Small intestine (tissue), 7 donors: ENCODE data around the gene NMNAT1. TPM values are rescaled to one million over a fixed set of nuclear protein-coding genes. Genes with fewer than 3 reads are reported as not detected.
"Not testable (repeated sequence)": the region's sequence is repeated elsewhere in the genome, so short reads cannot be mapped to it uniquely, and the experiment has no call there.

ENCODE experiments used
- DNase-seq, 2 donors: peaks; one replicate each; pipeline versions ENCODE4 v3.0.0 to v3.0.0-alpha.2; 2013
- FAIRE-seq: peaks from 2 replicates; lab custom pipeline; 2012; peaks lifted over from hg19 to GRCh38; lab: Jason Lieb, UNC
- H3K27ac ChIP-seq, 3 donors: one replicate each; pipeline ENCODE4 v1.5.1; 2013; ENCODE audit warnings: low read length in 2 of 3, mild to moderate bottlenecking in 2 of 3, control low read depth in 1 of 3, inconsistent platforms in 1 of 3, low read depth in 1 of 3, moderate library complexity in 1 of 3
- H3K27me3 ChIP-seq, 3 donors: one replicate each; pipeline ENCODE4 v1.6.1; 2013; ENCODE audit warnings: low read length in 3 of 3, inconsistent platforms in 1 of 3; ENCODE audit not compliant: control insufficient read depth in 3 of 3, insufficient read depth in 3 of 3
- H3K36me3 ChIP-seq, 3 donors: one replicate each; pipeline ENCODE4 v1.6.1; 2013; ENCODE audit warnings: low read length in 3 of 3, inconsistent platforms in 1 of 3, low read depth in 1 of 3, mild to moderate bottlenecking in 1 of 3, moderate library complexity in 1 of 3; ENCODE audit not compliant: control insufficient read depth in 3 of 3, insufficient read depth in 2 of 3
- H3K4me1 ChIP-seq, 3 donors: one replicate each; pipeline ENCODE4 v1.6.1; 2013; ENCODE audit warnings: low read length in 2 of 3, inconsistent platforms in 1 of 3, low read depth in 1 of 3, mild to moderate bottlenecking in 1 of 3, moderate library complexity in 1 of 3; ENCODE audit not compliant: control insufficient read depth in 3 of 3, insufficient read depth in 2 of 3
- H3K4me3 ChIP-seq, 3 donors: one replicate each; pipeline ENCODE4 v1.5.1; 2013; ENCODE audit warnings: low read length in 3 of 3, control low read depth in 1 of 3, inconsistent platforms in 1 of 3, low read depth in 1 of 3, mild to moderate bottlenecking in 1 of 3, moderate library complexity in 1 of 3
- H3K9me3 ChIP-seq, 2 donors: one replicate each; pipeline ENCODE4 v1.6.1; 2013; ENCODE audit warnings: low read depth in 1 of 2, low read length in 1 of 2; ENCODE audit not compliant: control insufficient read depth in 2 of 2, insufficient read depth in 1 of 2
- WGBS, 3 donors: extraction: QIAGEN DNeasy Blood & Tissue Kit; methylation state at CpG; one replicate each; pipeline ENCODE4 v1.1.7; 2013; 5-methylcytosine and 5-hydroxymethylcytosine counted together
- polyA plus RNA-seq, 4 donors: library from polyadenylated mRNA; stranded (reverse) in 3 of 4; unstranded in 1 of 4; fragments of 200-250 nt in 3 of 4; fragments of 120-200 nt in 1 of 4; gene quantifications; one replicate each; pipeline versions ENCODE4 v1.2.1 to v1.2.3, GENCODE V29; 2013
- donor health status: healthy with polysubstance abuse.
- donor health status: control.
- donor health status: control.
- donor health status: Bipolar disorder and iron deficiency.
- donor health status: healthy.

The NMNAT1 gene
- polyA plus RNA-seq, 4 donors, result 6.5 to 17.5 (median 12.4) TPM

DNA sequence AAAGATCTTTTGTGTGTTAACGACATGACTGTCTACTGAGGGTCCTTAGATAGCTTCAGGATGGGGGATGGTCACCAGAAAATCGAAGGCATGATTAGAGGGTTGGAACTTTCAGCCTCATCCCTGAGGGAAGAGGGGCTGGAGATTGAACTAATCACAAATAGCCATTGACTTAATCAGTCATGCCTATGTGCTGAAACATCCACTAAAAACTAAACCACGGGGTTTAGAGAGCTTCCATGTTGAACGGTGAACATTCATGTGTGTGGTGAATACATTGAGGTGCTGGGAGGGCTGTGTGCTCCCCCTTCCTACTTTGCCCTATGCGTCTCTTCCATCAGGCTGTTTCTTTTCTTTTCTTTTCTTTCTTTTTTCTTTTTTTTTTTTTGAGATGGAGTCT lies 70.7 kb downstream of the NMNAT1 start:
- FAIRE-seq, result no peak

DNA sequence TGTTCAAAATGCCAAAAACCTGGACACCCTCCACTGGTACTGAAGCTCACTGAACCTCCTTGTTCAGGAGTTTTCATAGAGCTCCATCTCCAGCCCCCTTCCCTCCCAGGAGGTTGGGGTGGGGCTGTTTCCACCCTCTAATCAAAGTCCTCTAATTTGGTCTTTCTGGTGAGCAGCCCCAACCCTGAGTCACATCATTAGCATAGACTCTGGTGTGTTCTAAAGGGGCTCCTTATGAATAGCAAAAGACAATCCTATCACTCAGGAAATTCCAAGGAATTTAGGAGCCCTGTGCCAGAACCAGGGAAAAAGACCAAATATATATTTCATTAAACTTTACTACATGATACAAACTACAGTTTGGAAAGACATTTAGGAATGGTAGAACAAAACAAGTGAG lies 76.3 kb downstream of the NMNAT1 start:
- no peak overlapping the region for H3K4me3 ChIP-seq
- no peaks in the 10 kb centered on the region for H3K9me3 ChIP-seq
- no peaks in the 10 kb centered on the region for H3K4me1 ChIP-seq
- no peak overlapping the region for H3K27ac ChIP-seq
- DNase-seq, result no peak
- no peaks in the 10 kb centered on the region for H3K27me3 ChIP-seq
- no peak for FAIRE-seq
- no peaks in the 10 kb centered on the region for H3K36me3 ChIP-seq

More for the DNA sequence above, 70.7 kb downstream of the NMNAT1 start:
- DNase-seq, result no peak
- Histone ChIP-seq H3K36me3 (no peaks in the 10 kb centered on the region), H3K4me1 (no peaks in the 10 kb centered on the region), H3K9me3 (no peaks in the 10 kb centered on the region), H3K4me3 (no peak overlapping the region), H3K27ac (no peak overlapping the region), H3K27me3 (no peaks in the 10 kb centered on the region)
- WGBS, 3 donors, result 80 to 90% (median 89%) methylated on average over 5 of the region's 5 CpGs

DNA sequence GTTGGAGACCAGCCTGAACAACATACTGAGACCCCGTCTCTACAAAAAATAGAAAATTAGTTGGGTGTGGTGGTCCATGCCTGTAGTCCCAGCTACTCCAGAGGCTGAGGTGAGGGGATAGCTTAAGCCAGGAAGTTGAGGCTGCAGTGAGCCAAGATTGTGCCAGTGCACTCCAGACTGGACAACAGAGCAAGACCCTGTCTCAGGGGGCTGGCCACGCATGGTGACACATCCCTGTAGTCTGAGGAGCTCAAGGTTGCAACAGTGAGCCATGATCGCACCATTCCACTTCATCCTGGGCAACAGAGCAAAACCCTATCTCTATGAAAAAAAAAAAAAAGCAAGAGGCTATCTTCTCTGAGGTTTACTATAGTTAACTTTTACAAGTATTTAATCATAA lies 76.8 kb downstream of the NMNAT1 start:
- DNase-seq (no peak), FAIRE-seq (no peak)
- Histone ChIP-seq H3K27ac (no peak overlapping the region), H3K9me3 (no peaks in the 10 kb centered on the region), H3K36me3 (no peaks in the 10 kb centered on the region), H3K4me1 (no peaks in the 10 kb centered on the region), H3K4me3 (no peak overlapping the region), H3K27me3 (no peaks in the 10 kb centered on the region)
- WGBS, 3 donors, result 90 to 96% (median 93%) methylated on average over 3 of the region's 3 CpGs

DNA sequence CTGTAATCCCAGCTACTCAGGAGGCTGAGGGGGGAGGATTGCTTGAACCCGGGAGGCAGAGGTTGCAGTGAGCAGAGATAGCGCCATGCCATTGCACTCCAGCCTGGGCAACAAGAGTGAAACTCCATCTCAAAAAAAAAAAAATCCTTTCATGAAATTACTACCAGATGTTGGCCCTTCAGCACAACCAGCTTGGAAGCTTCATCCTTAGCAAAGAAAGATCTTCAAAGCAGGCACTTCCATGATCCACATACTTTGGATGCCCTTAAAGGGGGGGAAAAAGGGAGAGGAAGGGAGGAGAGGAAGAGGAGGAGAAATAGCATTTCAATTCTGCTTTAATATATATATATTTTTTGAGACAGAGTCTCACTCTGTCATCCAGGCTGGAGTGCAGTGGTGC lies 77.4 kb downstream of the NMNAT1 start:
- not testable (repeated sequence) for H3K27me3 ChIP-seq, H3K36me3 ChIP-seq, H3K27ac ChIP-seq, H3K9me3 ChIP-seq, H3K4me3 ChIP-seq, H3K4me1 ChIP-seq, FAIRE-seq, DNase-seq
- WGBS, 3 donors, result 73 to 84% (median 80%) methylated on average over 2 of the region's 2 CpGs

DNA sequence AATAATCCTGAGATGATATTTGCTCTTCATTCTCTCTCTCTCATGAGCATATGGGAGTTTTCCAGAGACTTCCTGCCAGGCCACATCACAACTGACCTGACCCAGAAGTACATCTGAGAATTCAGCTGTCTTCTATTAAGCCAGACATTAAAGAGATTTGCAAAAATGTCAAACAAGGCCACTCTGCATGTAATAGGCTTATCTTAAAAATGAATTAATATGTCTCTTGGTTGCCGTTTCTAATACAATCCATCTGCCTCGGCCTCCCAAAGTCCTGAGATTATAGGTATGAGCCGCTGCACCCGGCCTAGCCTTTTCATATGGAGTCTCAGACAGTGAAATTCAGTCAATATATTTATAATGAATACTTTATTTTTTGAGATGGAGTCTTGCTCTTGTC lies 78.7 kb downstream of the NMNAT1 start:
- H3K27ac ChIP-seq, H3K4me1 ChIP-seq, H3K36me3 ChIP-seq, H3K9me3 ChIP-seq, H3K27me3 ChIP-seq, H3K4me3 ChIP-seq, FAIRE-seq, DNase-seq: not testable (repeated sequence)
- WGBS, 3 donors, result 92 to 98% (median 95%) methylated on average over 4 of the region's 4 CpGs

DNA sequence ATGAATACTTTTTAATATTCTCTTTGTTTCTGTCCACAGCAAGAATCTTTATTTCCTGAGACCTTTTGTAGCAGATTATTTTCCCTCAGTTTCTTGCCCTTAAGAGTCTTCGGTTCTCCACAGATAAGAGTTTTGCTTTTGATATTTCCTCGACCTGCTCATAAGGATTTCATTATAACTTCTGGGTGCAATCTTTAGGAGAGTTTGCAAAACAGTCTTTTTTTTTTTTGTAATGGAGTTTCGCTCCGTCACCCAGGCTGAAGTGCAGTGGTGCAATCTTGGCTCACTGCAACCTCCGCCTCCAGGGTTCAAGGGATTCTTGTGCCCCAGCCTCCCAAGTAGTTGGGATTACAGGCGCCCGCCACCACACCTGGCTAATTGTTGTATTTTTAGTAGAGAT lies 79.4 kb downstream of the NMNAT1 start:
- Histone ChIP-seq H3K4me3 (no peak overlapping the region), H3K27ac (no peak overlapping the region), H3K9me3 (peaks cover 0 to 2% of the 10 kb centered on the region in 2 donors), H3K36me3 (no peaks in the 10 kb centered on the region), H3K27me3 (no peaks in the 10 kb centered on the region), H3K4me1 (no peaks in the 10 kb centered on the region)
- 83 to 89% (median 87%) methylated on average over 7 of the region's 7 CpGs for WGBS, 3 donors
- FAIRE-seq (no peak), DNase-seq (no peak)

DNA sequence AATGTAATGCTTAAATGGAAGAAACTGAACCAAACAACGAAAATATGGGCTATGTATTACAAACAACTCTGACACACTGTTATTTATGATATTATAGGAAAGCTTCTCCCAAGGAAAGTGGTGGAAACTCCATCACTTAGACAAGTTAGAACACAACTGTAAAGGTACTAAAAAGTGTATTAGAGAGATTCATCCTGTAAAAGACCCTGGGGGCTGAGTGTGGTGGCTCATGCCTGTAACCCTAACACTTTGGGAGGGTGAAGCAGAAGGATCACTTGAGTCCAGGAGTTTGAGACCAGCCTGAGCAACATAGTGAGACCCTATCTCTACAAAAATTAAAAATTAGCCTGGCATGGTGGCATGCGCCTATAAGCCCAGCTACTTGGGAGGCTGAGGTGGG lies 82.1 kb downstream of the NMNAT1 start:
- H3K9me3 ChIP-seq, result peaks cover 0 to 2% of the 10 kb centered on the region in 2 donors
- H3K36me3 ChIP-seq, result no peaks in the 10 kb centered on the region
- H3K4me1 ChIP-seq, result no peaks in the 10 kb centered on the region
- DNase-seq (no peak), FAIRE-seq (no peak)
- H3K27me3 ChIP-seq, result no peaks in the 10 kb centered on the region
- H3K4me3 ChIP-seq, result no peak overlapping the region
- H3K27ac ChIP-seq, result no peak overlapping the region
- WGBS, 3 donors, result 82 to 87% (median 85%) methylated on average over 2 of the region's 2 CpGs

DNA sequence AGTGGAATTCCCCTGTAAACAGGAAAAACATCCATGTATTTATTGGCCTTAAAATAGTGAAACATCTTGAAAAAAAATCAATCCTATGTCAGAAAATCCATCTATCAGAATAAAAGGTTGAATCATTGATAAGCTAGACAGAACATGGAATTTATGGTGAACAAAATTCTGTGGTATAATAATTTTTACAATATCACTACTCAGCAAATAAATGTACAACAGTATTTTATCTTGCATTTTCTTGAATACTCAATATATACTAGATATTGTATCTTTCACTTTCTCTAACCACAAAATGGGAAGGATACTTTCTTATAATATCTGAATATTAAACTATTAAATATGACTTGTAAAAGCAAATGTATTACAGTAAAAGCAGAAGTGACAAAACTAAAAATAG lies 83.8 kb downstream of the NMNAT1 start:
- H3K36me3 ChIP-seq, result no peaks in the 10 kb centered on the region
- FAIRE-seq (no peak), DNase-seq (no peak)
- no peak overlapping the region for H3K27ac ChIP-seq
- peaks cover 0 to 2% of the 10 kb centered on the region in 2 donors for H3K9me3 ChIP-seq
- H3K4me3 ChIP-seq, result no peak overlapping the region
- peaks cover 0 to 1% (median 0%) of the 10 kb centered on the region in 3 donors for H3K4me1 ChIP-seq
- H3K27me3 ChIP-seq, result no peaks in the 10 kb centered on the region

DNA sequence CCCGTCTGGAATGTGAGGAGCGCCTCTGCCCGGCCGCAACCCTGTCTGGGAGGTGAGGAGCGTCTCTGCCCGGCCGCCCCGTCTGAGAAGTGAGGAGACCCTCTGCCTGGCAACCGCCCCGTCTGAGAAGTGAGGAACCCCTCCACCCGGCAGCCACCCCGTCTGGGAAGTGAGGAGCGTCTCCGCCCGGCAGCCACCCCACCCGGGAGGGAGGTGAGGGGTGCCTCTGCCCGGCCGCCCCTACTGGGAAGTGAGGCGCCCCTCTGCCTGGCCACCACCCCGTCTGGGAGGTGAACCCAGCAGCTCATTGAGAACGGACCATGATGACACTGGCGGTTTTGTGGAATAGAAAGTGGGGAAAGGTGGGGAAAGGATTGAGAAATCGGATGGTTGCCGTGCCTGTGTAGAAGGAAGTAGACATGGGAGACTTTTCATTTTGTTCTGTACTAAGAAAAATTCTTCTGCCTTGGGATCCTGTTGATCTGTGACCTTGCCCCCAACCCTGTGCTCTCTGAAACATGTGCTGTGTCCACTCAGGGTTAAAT lies 85.8 kb downstream of the NMNAT1 start:
- WGBS, 3 donors, result 86 to 91% (median 89%) methylated on average over 15 to 24 of the region's 24 CpGs
- FAIRE-seq, DNase-seq, H3K4me3 ChIP-seq, H3K27ac ChIP-seq, H3K9me3 ChIP-seq, H3K36me3 ChIP-seq, H3K4me1 ChIP-seq, H3K27me3 ChIP-seq: not testable (repeated sequence)
